K562 (cell line): ENCODE data around the gene XPR1. TPM values are rescaled to one million over a fixed set of nuclear protein-coding genes. Genes with fewer than 3 reads are reported as not detected.

Experiments used
- ATAC-seq: fragments of 200-7000 bp; cut with Tn5 transposase; 3 replicates; pipeline ENCODE4 v1.9.1; 2020; ENCODE audit warnings: moderate library complexity
- BruUV-seq: library from RNA; stranded (reverse); fragments of 400-500 nt; replicated peaks from 2 replicates; lab custom pipeline; 2021; lab: Mats Ljungman, UMichigan
- CTCF ChIA-PET: fragments of 300-600 bp; formaldehyde crosslinking; extraction: SDS; loops from one replicate; lab custom pipeline; 2021; ENCODE audit warnings: low intra/inter-chr PET ratio; lab: Yijun Ruan, JAX
- POLR2A ChIA-PET: fragments of 300-600, 350-650 bp; sonication (Branson Sonifier 250); formaldehyde crosslinking; extraction: SDS; loops from one replicate; lab custom pipeline; 2021; ENCODE audit warnings: antibody characterized with exemption, inconsistent platforms; lab: Yijun Ruan, JAX
- DNase-seq, 4 experiments: peaks; one replicate each; pipeline versions ENCODE4 v3.0.0 to v3.0.0-alpha.2; 2011 to 2018; ENCODE audit warnings: low spot score in 3 of 4, mixed read lengths in 3 of 4; ENCODE audit errors: extremely low read depth in 1 of 4
- FAIRE-seq: peaks from 2 replicates; lab custom pipeline; 2011; peaks lifted over from hg19 to GRCh38; lab: Jason Lieb, UNC
- H2AFZ ChIP-seq: 2 replicates; pipeline ENCODE4 v1.6.0; 2011; ENCODE audit warnings: low read depth, low read length, control low read depth, inconsistent platforms
- H3K27ac ChIP-seq: fragments of 200-600 bp; 3 replicates; pipeline ENCODE4 v1.8.0; 2011; ENCODE audit warnings: low read depth, mild to moderate bottlenecking, control low read depth, inconsistent platforms, low read length, moderate library complexity, mixed read lengths; ENCODE audit errors: extremely low read depth
- H3K27me3 ChIP-seq, 2 experiments: fragments of 300-600 bp in 1 of 2; 2 replicates in 1 of 2; 3 replicates in 1 of 2; pipeline versions ENCODE4 v1.6.0 to v1.8.0; 2011; ENCODE audit warnings: inconsistent platforms in 2 of 2, low read length in 2 of 2, mild to moderate bottlenecking in 1 of 2, mixed read lengths in 1 of 2, moderate library complexity in 1 of 2; ENCODE audit not compliant: control insufficient read depth in 2 of 2, insufficient read depth in 2 of 2
- H3K36me3 ChIP-seq: fragments of 300-600 bp; 3 replicates; pipeline ENCODE4 v1.8.0; 2011; ENCODE audit warnings: mild to moderate bottlenecking, low read length, inconsistent platforms; ENCODE audit not compliant: control insufficient read depth, insufficient read depth
- H3K4me1 ChIP-seq, 2 experiments: fragments of 200-600 bp in 1 of 2; replicated peaks in 1 of 2; 2 replicates in 1 of 2; 3 replicates in 1 of 2; pipeline versions ENCODE4 v1.5.1 to v1.8.0; 2011; ENCODE audit warnings: inconsistent platforms in 2 of 2, low read length in 2 of 2, mild to moderate bottlenecking in 1 of 2, mixed read lengths in 1 of 2, moderate library complexity in 1 of 2; ENCODE audit not compliant: control insufficient read depth in 2 of 2, insufficient read depth in 2 of 2
- H3K4me2 ChIP-seq: 2 replicates; pipeline ENCODE4 v1.6.1; 2011; ENCODE audit warnings: low read length, control low read depth, inconsistent platforms, mixed read lengths; ENCODE audit not compliant: insufficient read depth
- H3K4me3 ChIP-seq: fragments of 200-600 bp; sonication (generic), shearing (Covaris generic); 2 replicates; pipeline ENCODE4 v1.5.1; 2016; ENCODE audit warnings: control low read depth, inconsistent platforms
- H3K79me2 ChIP-seq: fragments of 200-600 bp; 3 replicates; pipeline ENCODE4 v1.8.0; 2011; ENCODE audit warnings: low read length, inconsistent platforms; ENCODE audit not compliant: control insufficient read depth, insufficient read depth
- H3K9ac ChIP-seq, 2 experiments: 2 replicates each; pipeline versions ENCODE4 v1.6.0 to v1.6.1; 2011; ENCODE audit warnings: low read depth in 2 of 2, low read length in 2 of 2, control low read depth in 1 of 2, inconsistent platforms in 1 of 2, mild to moderate bottlenecking in 1 of 2, mixed read lengths in 1 of 2; ENCODE audit not compliant: insufficient read depth in 1 of 2
- H3K9me1 ChIP-seq: one replicate; pipeline ENCODE4 v1.6.0; 2011; ENCODE audit warnings: inconsistent platforms, mild to moderate bottlenecking, low read length, moderate library complexity; ENCODE audit not compliant: control insufficient read depth, insufficient read depth
- H3K9me3 ChIP-seq: replicated peaks from 2 replicates; pipeline ENCODE4 v1.5.1; 2011; ENCODE audit warnings: low read depth, low read length, inconsistent platforms; ENCODE audit not compliant: control insufficient read depth, insufficient read depth
- H4K20me1 ChIP-seq: replicated peaks from 2 replicates; pipeline ENCODE4 v1.6.1; 2011; ENCODE audit warnings: low read length, inconsistent platforms, mixed read lengths; ENCODE audit not compliant: control insufficient read depth, insufficient read depth
- C11orf30 ChIP-seq: fragments of 450-650 bp; IDR thresholded peaks from 2 replicates; pipeline ENCODE4 v1.6.1; 2016; ENCODE audit warnings: low read depth, mild to moderate bottlenecking
- MAFF ChIP-seq: IDR thresholded peaks from 2 replicates; pipeline ENCODE4 v1.6.1; 2012; ENCODE audit warnings: low read length, improper control_type of control experiment
- MAFG ChIP-seq: fragments of 450-650 bp; conservative IDR thresholded peaks from 2 replicates; pipeline ENCODE4 v1.6.1; 2016; ENCODE audit warnings: missing genetic modification characterization, missing compliant biosample characterization
- NFE2L1 ChIP-seq: fragments of 450-650 bp; IDR thresholded peaks from 2 replicates; pipeline ENCODE4 v1.6.1; 2016; ENCODE audit warnings: missing genetic modification characterization, low read depth, mild to moderate bottlenecking, missing compliant biosample characterization, moderate library complexity, borderline replicate concordance
- XRCC3 ChIP-seq: fragments of 450-650 bp; IDR thresholded peaks from 2 replicates; pipeline ENCODE4 v1.6.1; 2017; ENCODE audit warnings: mild to moderate bottlenecking, moderate library complexity
- ZNF280A ChIP-seq: fragments of 450-650 bp; IDR thresholded peaks from 2 replicates; pipeline ENCODE4 v1.6.1; 2018; ENCODE audit warnings: mild to moderate bottlenecking, low read depth; ENCODE audit not compliant: partially characterized antibody
- ZNF316 ChIP-seq: fragments of 450-650 bp; IDR thresholded peaks from 2 replicates; pipeline ENCODE4 v1.6.1; 2016
- ZNF408 ChIP-seq: fragments of 250-450 bp; sonication (Bioruptor Pico); IDR thresholded peaks from 2 replicates; pipeline ENCODE4 v1.4.0; 2020; ENCODE audit warnings: low read depth, mild to moderate bottlenecking, moderate library complexity
- WGBS: fragments of 100-300 bp; shearing (Covaris generic); methylation state at CpG from one replicate; pipeline ENCODE4 v1.1.6; 2016; ENCODE audit warnings: low coverage, mixed read lengths; ENCODE audit not compliant: insufficient coverage; ENCODE audit errors: missing lambda C conversion rate; 5-methylcytosine and 5-hydroxymethylcytosine counted together
- in situ Hi-C: fragments of 300-500 bp; cut with MboI; formaldehyde crosslinking; loops from 4 replicates; pipeline ENCODE4 v1.15.0; 2018; ENCODE audit warnings: inconsistent platforms, mixed read lengths
- intact Hi-C: fragments of 100-400 bp; cut with micrococcal nuclease; formaldehyde crosslinking; loops from 2 replicates; pipeline ENCODE4 v1.14.2; 2022
- polyA plus RNA-seq, 8 experiments: library from polyadenylated mRNA; depleted of rRNA in 4 of 8; stranded (reverse) in 5 of 8; unstranded in 3 of 8; fragments of >200 nt; fragmentation: Nextera tagmentation in 2 of 8; fragmentation: Illumina TruSeq in 1 of 8; extraction: Ambion mirVana in 2 of 8; extraction: Trizol in 1 of 8; gene quantifications; 2 replicates each; pipeline versions ENCODE4 v1.2.1 to v1.2.3, GENCODE V29; 2011 to 2014; ENCODE audit warnings: inconsistent platforms in 1 of 8, missing spikeins in 1 of 8
- total RNA-seq, 7 experiments: library from RNA; depleted of rRNA in 6 of 7; stranded (reverse); fragments of >200 nt in 6 of 7; fragmentation: Illumina TruSeq in 2 of 7; extraction: Trizol in 2 of 7; gene quantifications; 2 replicates each; pipeline versions ENCODE4 v1.2.1 to v1.2.3, GENCODE V29; 2011 to 2021; ENCODE audit warnings: low replicate concordance in 1 of 7

Gene XPR1
- total and polyA plus RNA-seq, 9 of the 15 experiments (the other 6 are each of a cell fraction or from before 2014, with no cell fraction given): 3.0 to 66.2 (median 38.6) TPM

GRCh38 chr1:180588121-180588520, 43.7 kb upstream of the XPR1 start (continued):
- no peak for TF ChIP-seq MAFF
- TF ChIP-seq XRCC3: peak; percentile 93; the same call in 1 of the 2 replicates
- peak; percentile 99 for TF ChIP-seq ZNF280A

- WGBS: 63% methylated on average over 2 of the region's 2 CpGs
- no peak for ATAC-seq
- Histone ChIP-seq H3K9me3 (peaks cover 7% of the 10 kb centered on the region), H4K20me1 (no peaks in the 10 kb centered on the region), H3K27me3 (no peaks in the 10 kb centered on the region), H3K79me2 (no peaks in the 10 kb centered on the region), H3K9ac (no peak overlapping the region), H3K9me1 (no peaks in the 10 kb centered on the region), H3K4me3 (no peak overlapping the region), H3K27ac (no peak overlapping the region), H2AFZ (no peak overlapping the region), H3K36me3 (no peaks in the 10 kb centered on the region), H3K4me2 (no peak overlapping the region), H3K4me1 (peaks cover 12 to 26% of the 10 kb centered on the region in 2 experiments; a peak in 4 of 5 replicates)
- no peak for FAIRE-seq
- BruUV-seq: no TSS peak
- in situ Hi-C loops (no loop called here), intact Hi-C loops (no loop called here)
- ChIA-PET CTCF (no interaction called here), POLR2A (interaction anchor here (1.0 to 1.3 kb wide), 3 partner anchors 19 to 40 kb away, joined by 3 to 4 read pairs (median 3); no protein-coding TSS in a partner anchor)
- DNase-seq: no peak
- 0 out of 2 replicates have a peak, but pooled peaks have one; percentile 12 for TF ChIP-seq MAFF
- peak; percentile 45; the same call in 1 of the 2 replicates for TF ChIP-seq C11orf30
- TF ChIP-seq MAFG (tag): 0 out of 2 replicates have a peak, but pooled peaks have one; percentile 19
- no peak for TF ChIP-seq ZNF408 (CRISPR knock-in tag)
- no peak for TF ChIP-seq NFE2L1 (tag)
- TF ChIP-seq ZNF316: peak; percentile 66
Observed at GRCh38 chr1:180590889-180591288, 40.9 kb upstream of the XPR1 start.
